Activated gamma-delta T cell treated with anti-CD3 and anti-CD28 coated beads, Interleukin-2, amount 50 U/mL, for 16 hours (primary cell): Measurements from ENCODE around the gene LCOR.

Experiments used
- DNase-seq: peaks from one replicate; pipeline ENCODE4 v3.0.0-alpha.2; 2020; ENCODE audit warnings: low read depth

Gene LCOR

DNA sequence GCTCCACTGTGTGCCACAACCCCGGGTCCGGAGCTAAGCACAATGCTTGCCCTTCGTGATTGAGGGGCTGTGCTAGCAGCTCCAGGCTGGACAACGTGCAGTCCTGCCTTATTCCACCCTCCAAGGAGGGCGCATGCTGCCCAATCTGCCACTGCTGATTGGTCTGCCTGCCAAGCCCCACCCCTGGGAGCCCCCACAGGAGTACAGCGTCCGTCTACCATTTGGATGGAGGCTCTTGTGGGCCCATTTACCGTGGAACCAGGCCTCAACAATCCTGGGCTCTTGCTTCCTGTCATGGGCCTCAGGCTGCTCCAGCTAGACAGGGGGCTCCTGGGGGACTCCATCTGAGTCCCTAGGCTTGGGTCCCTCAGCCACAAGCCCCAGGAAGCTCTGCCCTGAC lies 180.4 kb downstream of the LCOR start:
- no peak for DNase-seq

DNA sequence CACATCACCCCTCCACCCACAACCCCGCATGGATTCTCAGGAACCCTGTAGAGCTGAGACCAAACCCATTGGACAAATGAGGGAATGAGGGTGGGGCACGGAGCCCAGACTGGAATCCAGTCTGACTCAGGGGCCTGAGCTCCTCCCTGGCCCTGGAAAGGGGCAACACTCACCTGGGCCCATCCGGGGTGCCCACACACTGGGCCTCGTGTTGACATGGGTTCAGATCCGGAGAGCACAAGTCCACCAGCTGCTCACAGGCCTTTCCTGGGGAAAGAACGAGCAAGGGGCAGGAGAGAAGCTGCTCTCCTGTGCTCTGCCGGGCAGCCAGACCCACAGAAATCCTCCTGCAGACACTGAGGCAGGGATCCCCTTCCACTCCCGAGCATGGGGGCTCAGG lies 181.5 kb downstream of the LCOR start:
- no peak for DNase-seq

DNA sequence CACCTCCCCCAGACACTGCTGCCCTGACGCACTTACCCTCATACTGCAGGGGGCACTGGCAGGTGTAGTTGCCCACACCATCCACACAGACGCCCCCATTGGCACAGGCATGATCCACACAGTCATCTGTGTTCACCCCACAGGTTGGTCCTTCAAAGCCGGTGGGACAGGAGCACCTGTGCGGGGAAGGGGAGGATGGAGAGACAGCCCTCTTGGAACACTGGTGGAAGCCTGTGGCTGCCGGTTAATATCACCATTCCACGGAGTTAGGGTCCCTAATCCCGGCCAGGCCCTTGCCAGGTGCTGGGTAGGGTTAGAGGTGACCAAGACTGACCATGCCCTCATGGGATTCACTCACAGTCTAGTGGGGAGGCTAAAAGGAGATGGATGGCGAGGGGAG lies 181.9 kb downstream of the LCOR start:
- no peak for DNase-seq

DNA sequence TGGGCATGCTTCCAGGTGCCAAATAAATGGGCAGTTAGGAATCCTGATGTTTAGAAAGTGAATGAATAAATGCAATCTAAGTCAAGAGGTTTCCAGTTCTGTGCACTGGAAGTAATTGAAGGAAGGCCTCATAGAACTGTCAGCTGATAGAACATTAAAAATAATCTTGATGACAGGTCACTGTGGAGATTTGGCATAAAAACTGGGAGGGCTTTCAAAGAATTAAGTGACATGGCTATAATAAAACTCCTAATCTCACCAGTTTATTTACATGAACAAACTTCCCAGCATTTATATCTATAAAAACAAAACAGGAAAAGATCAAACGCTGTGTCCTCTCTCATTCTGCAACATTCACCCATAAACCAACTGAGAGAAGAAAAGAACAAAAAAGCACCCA lies 183.1 kb downstream of the LCOR start:
- no peak for DNase-seq

DNA sequence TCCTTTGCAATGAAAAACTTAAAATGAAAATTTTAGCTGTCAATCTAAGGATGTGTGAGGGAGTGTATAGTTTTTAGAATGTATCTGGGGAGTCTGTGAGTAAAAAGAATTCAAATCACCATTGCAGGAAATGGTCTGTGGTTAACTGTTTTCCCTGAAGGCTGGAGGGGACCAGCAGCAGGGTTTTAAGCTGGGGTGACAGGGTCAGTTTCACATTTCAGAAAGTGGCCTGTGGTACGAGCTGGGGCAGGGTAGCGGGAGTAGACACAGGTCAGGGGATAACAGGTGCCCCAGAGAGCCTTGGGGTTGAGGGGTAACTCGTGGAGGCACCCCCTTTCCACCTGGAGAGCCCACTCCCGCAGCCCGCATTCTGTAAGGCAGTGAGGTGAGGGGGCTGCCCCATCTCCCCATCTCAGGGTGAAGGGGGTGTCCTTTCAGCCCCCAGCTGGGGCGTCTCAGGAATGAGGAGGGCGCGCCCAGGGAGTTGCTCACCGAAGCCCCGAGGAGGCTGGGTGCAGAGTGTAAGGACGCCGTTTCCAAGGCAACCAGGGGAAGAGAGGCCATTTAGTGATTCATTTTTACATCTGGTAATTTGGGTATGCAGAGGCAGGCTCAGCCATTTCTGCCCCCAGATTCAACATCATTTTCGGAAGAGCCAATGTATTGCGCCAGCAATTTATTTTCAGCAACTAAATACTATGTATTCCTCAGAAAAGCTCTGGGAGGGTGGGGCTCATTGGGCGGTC lies 184.8 kb downstream of the LCOR start:
- DNase-seq, result no peak

DNA sequence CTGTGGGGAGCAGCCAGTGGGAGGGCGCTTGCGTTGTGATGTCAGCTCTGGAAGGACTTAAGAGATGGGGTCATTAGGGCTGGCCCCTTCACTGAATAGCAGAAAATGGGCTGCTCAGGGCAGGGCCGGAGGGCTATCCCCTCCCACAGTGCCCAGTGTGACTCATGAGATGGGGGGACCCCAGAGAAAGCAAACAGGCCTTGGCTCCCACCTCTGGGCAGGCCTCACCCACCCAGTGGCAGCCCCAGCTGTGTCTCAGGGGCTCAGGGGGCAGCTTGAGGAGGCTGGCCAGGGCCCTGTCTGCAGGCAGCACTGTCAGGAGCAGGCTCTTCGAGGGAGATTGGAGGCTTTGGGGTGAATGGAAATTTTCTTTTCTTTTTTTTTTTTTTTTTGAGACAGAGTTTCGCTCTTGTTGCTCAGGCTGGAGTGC lies 185.4 kb downstream of the LCOR start:
- no peak for DNase-seq

DNA sequence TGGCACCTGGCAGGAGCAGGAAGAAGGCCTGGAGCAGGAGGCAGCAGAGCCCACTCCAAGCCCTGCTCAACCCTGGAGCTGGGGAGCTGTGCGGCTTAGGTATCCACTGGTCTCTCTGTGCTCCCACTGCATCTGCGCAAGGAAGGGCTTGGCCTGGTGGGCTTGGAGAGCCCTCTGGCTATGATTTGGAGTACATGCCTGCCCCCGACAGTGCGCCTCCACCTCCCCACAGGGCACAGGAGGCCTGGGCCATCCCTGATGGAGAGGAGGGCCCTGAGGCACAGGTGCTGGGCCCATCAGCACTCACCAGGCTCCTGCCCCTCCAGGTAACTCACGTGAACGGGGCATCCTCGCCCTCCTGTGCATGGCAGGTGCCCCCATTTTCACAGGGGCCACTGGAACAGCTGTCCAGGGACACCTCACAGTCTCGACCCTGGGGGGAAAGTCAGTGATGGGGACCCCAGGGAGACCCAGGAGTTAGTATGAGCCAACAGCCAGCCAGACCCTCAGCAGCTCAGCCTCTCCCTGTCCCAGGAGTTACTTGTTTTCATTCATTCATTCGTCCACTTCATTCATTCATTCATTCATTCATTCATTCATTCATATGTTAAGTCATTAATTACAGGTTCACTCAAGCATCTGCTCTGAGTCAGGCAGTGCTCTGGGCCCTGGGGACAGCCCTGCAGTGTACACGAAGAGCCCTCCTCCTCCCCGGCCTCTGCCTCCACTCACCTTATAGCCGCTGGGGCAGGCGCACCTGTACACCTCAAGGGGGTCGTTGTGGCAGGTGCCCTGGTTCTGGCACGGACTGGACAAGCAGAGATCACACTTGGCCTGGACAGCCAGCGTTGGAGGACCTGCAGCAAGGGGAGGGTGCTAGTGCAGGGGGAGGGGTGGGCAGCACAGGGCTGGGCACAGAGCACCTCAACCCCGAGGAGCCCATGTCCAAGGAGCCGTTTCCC lies 186.4 kb downstream of the LCOR start:
- DNase-seq, result no peak

DNA sequence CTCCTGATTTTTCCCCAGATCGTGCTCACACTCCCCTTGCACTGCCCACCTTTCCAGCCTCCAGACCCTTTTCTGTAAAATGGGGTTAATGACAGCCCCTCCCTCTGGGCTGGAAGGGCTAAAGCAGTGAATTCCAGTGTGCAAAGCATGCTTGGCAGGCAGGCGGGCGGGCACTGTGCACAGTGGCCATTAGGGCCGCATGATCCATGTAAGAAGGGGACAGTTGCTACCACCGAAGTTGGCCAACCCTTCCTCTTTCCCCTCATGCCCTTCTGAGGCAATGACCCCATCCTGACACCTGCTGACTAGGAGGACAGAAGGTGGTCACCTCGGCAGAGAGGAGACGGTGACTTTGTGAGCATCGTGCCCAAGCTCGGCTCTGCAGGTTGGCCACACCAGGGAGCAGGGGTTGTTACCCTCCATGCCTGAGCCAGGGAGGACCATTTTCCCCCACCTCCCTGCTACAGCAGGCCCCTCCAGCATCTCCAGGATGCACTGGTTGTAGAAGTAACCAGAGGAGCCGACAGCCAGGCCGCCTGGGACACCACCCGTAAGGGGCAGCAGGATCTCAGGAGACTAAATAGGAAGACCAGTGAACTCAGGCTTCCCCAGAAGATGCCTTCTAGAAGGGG lies 187.2 kb downstream of the LCOR start:
- DNase-seq, result no peak

DNA sequence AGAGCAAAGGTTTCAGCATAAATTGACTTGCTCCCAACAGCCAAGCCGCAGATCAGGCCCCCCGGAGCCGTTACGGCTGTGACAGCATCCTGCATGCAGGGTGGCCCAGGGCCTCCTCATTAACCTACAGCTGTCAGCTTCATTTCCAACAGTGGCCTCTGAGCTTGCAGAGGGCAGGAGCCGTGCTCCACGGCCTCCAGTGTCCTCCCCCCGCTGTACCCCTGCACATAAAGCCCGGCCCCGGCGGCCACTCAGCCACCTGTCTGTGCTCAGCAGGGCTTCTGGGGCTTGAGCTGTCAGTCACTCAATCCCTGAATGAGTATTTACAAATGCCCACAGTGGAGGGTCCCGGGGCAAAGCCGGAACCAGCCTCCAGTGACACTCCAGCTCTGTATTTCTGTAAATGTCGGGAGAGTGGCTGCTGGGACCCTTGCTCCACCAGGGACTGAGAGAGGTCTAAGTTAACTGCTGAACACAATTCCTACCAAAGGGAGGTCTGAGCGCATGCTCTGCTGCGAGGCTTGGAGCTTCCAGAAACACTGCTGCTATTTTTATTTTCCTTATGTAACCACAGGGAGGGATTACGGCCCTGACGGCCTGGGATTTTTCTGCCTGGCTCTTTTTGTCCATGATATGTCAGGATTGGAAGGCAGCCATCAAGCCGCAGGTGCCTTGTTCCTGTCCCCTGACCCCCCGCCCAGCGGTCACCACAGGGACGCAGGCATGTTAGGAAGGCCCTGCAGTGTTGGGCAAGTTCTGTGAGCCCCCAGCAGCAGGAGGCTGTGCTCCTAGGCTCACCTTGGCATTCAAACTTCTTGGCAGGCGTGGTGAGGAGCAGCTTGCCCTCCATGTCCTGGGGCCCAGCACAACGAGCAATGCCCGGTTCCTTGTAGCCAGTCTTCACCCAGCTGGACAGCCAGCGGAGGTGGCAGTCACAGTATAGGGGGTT lies 188.6 kb downstream of the LCOR start:
- no peak for DNase-seq

DNA sequence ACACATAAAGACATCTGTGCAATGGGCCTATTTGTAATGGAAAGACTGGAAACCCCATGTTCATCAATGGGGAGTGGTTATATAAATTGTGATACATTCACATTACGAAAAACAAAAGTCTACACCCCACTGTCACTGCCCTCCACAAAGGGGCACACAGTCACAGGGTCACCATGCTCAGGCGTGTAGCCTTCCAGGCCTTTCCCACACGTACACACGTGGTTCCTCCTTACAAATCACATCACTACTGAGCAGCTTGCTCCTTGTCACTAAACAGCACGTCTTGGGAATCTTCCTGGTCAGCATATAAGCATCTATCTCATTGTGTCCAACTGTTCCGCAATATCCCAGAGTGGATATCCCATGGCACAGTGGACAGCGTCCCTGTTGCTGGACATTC lies 190.5 kb downstream of the LCOR start:
- no peak for DNase-seq

DNA sequence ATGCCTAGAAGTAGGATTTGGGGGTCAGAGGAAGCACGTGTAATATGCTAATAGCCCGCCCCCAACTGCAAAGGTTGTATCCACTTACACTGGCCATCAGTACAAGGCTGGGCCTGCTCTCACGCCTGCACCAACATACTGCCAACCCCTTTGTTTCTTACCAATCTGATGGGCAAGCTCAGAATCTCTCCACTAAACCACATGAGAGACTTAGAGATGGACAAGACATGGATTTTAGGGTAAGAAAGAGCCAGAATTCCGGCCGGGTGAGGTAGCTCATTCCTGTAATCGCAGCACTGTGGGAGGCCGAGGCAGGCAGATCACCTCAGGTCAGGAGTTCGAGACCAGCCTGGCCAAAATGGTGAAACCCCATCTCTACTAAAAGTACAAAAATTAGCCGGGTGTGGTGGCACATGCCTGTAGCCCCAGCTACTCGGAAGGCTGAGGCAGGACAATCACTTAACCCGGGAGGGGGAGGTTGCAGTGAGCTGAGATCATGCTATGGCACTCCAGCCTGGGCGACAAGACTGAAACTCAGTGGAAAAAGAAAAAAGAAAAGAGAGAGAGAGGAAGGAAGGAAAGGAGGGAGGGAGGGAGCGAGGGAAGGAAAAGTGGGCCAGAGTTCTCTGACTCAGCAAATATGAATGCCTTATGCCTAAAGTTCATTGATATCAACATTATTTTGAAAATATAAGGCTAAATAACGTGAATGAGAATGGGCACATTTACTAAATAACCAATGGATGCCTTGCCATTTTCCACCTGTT lies 191.5 kb downstream of the LCOR start:
- DNase-seq, result no peak

DNA sequence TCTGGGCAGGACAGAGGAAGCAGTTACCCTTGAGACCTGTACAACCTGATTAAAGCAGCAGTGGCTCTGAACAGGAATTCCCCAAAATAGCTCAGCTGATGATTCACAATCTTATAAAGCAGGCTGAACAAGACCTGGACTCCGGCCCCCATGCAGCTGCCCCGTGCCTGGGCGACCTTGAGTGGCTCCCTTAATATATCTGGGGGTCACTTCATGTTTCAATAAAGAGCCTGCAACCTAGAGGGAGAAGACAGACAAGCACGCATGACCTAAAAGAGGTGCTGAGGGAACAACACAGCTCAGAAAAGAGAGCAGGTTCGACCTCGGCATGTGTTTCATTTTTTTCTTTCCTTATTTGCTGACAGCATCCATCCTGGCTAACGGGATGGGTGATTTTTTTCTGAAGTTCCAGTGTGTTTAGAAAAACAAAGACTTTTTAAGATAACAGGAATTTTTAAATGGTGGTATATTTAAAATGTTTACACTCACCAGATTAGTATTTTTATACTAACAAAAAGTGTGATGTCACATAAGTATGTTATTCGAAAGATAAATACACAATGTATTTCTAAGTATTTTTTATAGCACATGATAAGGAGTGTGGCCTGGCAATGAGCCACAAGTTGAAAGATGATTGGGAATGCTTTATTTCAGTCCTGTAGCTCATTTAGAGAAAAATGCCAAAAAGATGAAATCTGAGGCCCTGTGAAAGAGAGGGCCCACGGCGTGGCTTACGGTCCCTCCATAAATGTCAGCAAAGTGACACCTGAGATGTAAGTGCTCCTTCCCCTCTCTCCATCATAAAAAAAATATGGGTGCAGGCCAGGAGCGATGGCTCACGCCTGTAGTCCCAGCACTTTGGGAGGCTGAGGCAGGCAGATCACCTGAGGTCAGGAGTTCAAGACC lies 192.3 kb downstream of the LCOR start:
- DNase-seq, result no peak

DNA sequence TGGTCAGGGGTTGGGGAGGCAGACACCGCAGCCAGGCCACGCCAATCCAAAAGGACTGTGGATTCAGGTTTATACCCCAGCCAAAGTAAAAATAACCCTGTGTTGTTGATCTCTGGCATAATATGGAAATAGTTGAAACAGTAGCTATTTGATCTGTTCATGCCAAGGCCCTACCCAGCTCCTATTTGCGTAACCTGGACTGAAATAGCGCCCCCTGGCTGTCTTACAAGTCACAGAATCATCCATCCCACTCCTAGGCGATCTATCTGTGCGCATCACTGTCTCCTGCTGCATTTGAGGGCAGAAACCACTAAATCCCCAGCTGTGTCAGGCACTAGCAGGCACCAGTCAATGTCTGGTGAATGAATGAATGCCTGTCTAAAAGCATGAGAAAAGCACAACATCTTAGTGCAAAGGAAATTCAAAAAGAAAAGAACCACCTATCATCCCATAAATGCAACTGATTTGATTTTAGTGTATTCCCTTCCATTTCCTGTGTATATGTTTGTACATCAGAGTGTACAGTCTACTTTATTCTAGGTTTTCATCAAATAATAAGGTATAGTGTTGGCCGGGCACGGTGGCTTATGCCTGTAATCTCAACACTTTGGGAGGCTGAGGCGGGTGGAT lies 193.6 kb downstream of the LCOR start:
- DNase-seq, result no peak

DNA sequence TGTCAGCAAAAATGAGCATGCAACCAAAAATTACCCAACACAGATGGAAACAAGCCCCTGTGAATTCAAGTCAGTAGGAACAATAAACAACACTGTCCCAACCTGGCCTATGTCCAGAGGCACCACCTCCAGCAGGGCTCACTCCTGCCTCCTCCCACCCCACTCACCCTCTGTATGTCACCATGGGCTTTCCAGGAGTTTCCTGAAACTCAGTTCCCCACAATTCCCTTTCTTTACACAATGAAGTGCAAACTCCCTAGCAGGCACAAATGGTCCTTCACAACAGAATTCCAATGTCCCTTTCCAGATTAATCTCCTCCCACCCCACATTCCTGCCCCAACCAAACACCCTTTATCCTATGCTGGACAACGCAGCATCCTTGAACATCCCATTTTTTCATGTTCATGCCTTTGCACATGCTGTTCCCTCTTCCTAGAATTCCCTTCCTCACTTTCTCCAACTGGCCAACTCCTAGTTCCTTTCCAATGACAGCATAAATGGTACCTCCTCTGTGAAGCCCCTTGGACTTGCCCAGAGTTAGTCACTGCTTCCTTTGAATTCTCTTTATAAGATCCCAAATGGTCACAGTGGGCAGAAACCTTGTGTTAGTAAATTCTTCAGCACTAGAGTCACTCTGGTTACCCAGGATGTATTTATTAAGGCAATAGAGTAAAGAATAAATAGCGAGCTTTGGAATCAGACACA lies 196.2 kb downstream of the LCOR start:
- no peak for DNase-seq

DNA sequence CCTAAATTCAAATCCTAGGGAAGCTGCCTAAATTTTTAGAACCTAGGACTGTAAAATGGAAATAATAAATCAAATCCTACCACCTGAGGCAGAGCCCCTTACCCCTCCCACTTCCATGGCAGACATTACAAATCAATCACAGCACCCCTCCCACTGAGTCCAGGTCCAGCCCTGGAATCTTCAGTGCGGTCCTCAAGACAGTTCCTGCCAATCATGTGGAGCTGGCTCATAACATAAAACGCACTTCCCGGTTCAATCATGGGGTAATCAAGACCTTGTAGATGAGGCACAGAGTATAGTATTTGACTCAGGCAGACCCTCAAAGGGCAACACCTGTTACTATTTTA lies 196.7 kb downstream of the LCOR start:
- no peak for DNase-seq

DNA sequence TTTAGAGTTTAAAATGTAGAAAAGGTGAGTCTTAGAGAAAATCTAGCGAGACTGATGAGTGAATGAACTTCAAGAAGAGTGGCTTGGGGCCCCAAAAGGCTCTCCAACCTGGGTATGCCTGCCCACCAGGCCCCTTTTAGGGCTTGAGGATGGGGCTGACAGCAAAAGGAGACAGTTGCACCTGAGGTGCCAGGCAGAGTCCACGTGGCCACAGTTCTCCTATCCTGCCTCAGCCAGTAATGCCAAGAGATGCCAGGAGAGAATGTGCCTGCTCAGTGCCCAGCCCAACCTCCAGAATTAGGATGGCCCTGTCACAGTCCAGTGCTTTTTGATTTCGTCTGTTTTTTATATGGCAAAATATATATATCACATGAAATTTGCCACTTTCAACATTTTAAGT lies 197.2 kb downstream of the LCOR start:
- no peak for DNase-seq

DNA sequence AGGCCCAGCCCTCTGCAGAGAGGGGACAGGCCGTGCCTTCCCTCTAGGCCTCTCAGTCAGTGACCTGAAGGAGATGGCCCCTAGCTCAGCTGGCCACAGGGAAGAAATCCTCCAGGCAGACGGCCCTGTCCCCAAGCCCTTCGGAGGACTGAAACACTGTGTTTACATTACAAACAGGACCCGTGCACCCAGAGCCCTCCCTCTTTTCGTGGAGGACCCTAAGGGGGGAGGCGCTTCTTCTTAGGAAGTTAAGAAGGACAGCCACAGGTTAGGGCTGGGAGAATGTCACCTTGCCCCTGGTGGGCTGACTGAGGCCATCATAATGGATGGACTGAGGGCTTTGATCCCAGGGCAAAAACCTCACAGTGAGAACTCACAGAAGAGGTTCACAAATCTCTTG lies 198.8 kb downstream of the LCOR start:
- DNase-seq, result no peak

DNA sequence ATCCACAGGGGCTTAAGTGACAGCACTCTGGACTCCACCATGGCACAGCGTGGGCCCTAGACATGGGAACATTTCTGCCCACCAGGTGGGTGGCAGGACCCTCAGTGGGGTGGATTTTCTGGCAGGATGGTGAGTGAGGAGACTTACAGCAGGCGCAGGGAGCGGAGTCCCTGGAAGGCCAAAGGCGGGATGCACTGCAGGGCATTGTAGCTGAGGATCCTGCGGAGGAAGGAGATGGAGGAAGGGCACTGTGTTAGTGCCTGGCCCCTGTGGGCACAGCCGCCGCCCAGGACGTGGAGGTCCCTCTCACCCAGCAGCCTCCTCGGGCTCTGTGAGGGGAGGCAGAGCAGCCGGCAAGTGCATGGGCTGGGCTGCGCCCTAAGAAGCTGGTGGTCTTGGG lies 199.4 kb downstream of the LCOR start:
- DNase-seq, result no peak

DNA sequence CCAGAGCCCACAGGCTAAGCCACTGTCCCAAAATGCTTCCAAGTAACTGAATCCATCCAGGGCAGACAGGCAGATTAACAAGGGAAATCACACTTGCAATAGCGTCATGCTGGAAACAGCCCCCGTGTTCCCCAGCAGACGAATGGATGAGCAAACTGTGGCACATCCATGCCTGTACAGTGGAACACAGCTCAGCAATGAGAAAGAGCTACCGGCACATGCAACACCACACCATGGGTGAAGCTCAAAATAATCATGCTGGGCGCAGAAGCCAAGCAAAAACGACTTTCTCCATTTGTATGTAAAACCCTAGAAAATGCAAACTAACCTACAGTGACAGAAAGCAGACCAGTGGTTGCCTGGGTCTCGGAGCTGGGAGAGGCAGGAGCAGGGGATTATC lies 200.5 kb downstream of the LCOR start:
- no peak for DNase-seq
